Retinal pigment epithelial cell (primary cell): ENCODE data around the gene CCDC102B.

Experiments used
- DNase-seq: peaks from one replicate; pipeline ENCODE4 v3.0.0-alpha.2; 2010; ENCODE audit warnings: low read depth
- H3K4me3 ChIP-seq: 2 replicates; pipeline ENCODE4 v1.5.1; 2011; ENCODE audit warnings: mild to moderate bottlenecking, low read length, control low read depth, moderate library complexity
- CTCF ChIP-seq: conservative IDR thresholded peaks from 2 replicates; pipeline ENCODE4 v1.5.1; 2011; ENCODE audit warnings: low read depth, low read length, control low read depth, inconsistent platforms

CCDC102B gene

GRCh38 chr18:68797871-68798270 is at the start of gene CCDC102B:
TSS of gene CCDC102B (plus strand) at chr18:68798080. CDS start at chr18:68836764, 38,684 bp downstream.
- no peak for DNase-seq
- TF ChIP-seq CTCF, result no peak
- H3K4me3 ChIP-seq, result no peak within 1 kb of the TSS

GRCh38 chr18:68757126-68757525 is 40.8 kb upstream of the CCDC102B start:
- TF ChIP-seq CTCF, result no peak
- H3K4me3 ChIP-seq, result no peak overlapping the region
- no peak for DNase-seq

- TF ChIP-seq CTCF, result no peak
- DNase-seq, result no peak
- no peak overlapping the region for H3K4me3 ChIP-seq
Measured at GRCh38 chr18:68759308-68759707, 38.6 kb upstream of the CCDC102B start.

- TF ChIP-seq CTCF, result no peak
- peak; percentile 85 for DNase-seq
- H3K4me3 ChIP-seq, result no peak overlapping the region
Measured at GRCh38 chr18:68763083-68763482, 34.8 kb upstream of the CCDC102B start.

- H3K4me3 ChIP-seq, result no peak overlapping the region
- no peak for TF ChIP-seq CTCF
- no peak for DNase-seq
Measured at GRCh38 chr18:68764016-68764415, 33.9 kb upstream of the CCDC102B start.

- no peak overlapping the region for H3K4me3 ChIP-seq
- no peak for DNase-seq
- no peak for TF ChIP-seq CTCF
Measured at GRCh38 chr18:68766433-68766832, 31.4 kb upstream of the CCDC102B start.

- TF ChIP-seq CTCF, result no peak
- DNase-seq, result no peak
- no peak overlapping the region for H3K4me3 ChIP-seq
Measured at GRCh38 chr18:68769461-68769860, 28.4 kb upstream of the CCDC102B start.
